H1 (cell line): ENCODE results near the gene DDC. TPM values are rescaled to one million over a fixed set of nuclear protein-coding genes. Genes with fewer than 3 reads are reported as not detected.

Source experiments
- CTCF ChIA-PET: fragments of 300-600 bp; sonication (Branson Sonifier 250); formaldehyde crosslinking; loops from one replicate; lab custom pipeline; 2021; ENCODE audit not compliant: partially characterized antibody; lab: Charles Lee
- POLR2A ChIA-PET: fragments of 300-600 bp; sonication (Branson Sonifier 250); formaldehyde crosslinking; loops from one replicate; lab custom pipeline; 2021; ENCODE audit warnings: inconsistent platforms; ENCODE audit not compliant: partially characterized antibody; lab: Charles Lee
- DNase-seq, 2 experiments: peaks; one replicate each; pipeline versions ENCODE4 v3.0.0 to v3.0.0-alpha.2; 2010 to 2022; ENCODE audit warnings: low spot score in 2 of 2, low read depth in 1 of 2, mixed read lengths in 1 of 2
- FAIRE-seq: peaks from 2 replicates; lab custom pipeline; 2011; peaks lifted over from hg19 to GRCh38; lab: Jason Lieb, UNC
- H2AFZ ChIP-seq: 2 replicates; pipeline ENCODE4 v1.8.1; 2012; ENCODE audit warnings: low read length, inconsistent platforms
- H2AK5ac ChIP-seq: 2 replicates; pipeline ENCODE4 v1.6.1; 2013; ENCODE audit warnings: low read depth, low read length
- H2BK120ac ChIP-seq: replicated peaks from 2 replicates; pipeline ENCODE3; 2013; ENCODE audit warnings: low read depth, low read length, inconsistent platforms
- H2BK12ac ChIP-seq: 2 replicates; pipeline ENCODE4 v1.6.1; 2013; ENCODE audit warnings: low read depth, low read length
- H2BK15ac ChIP-seq: 2 replicates; pipeline ENCODE4 v1.6.1; 2013; ENCODE audit warnings: low read length
- H2BK20ac ChIP-seq: 2 replicates; pipeline ENCODE4 v1.6.1; 2013; ENCODE audit warnings: low read length
- H2BK5ac ChIP-seq: 2 replicates; pipeline ENCODE4 v1.6.1; 2013; ENCODE audit warnings: low read depth, low read length
- H3K14ac ChIP-seq: 2 replicates; pipeline ENCODE4 v1.6.1; 2013; ENCODE audit warnings: inconsistent platforms; ENCODE audit not compliant: insufficient read length
- H3K18ac ChIP-seq: 2 replicates; pipeline ENCODE4 v1.6.1; 2013; ENCODE audit warnings: low read length; ENCODE audit errors: extremely low read depth
- H3K23ac ChIP-seq: 2 replicates; pipeline ENCODE4 v1.6.1; 2013; ENCODE audit warnings: inconsistent platforms; ENCODE audit not compliant: insufficient read length
- H3K23me2 ChIP-seq: 2 replicates; pipeline ENCODE4 v1.6.1; 2013; ENCODE audit warnings: low read depth, low read length
- H3K27ac ChIP-seq: 2 replicates; pipeline ENCODE4 v1.6.1; 2011; ENCODE audit warnings: low read depth, low read length, inconsistent platforms
- H3K27me3 ChIP-seq, 4 experiments: replicated peaks in 1 of 4; 1 replicate in 1 of 4; 2 replicates in 3 of 4; pipeline versions ENCODE4 v1.6.1 to v1.8.1; 2011 to 2013; ENCODE audit warnings: low read length in 3 of 4, mild to moderate bottlenecking in 3 of 4, inconsistent platforms in 2 of 4, mixed read lengths in 2 of 4, moderate library complexity in 1 of 4; ENCODE audit not compliant: control insufficient read depth in 3 of 4, insufficient read depth in 3 of 4; ENCODE audit errors: extremely low read depth in 1 of 4
- H3K36me3 ChIP-seq, 4 experiments: 2 replicates each; pipeline versions ENCODE4 v1.6.1 to v1.8.1; 2011 to 2013; ENCODE audit warnings: mild to moderate bottlenecking in 4 of 4, low read length in 3 of 4, moderate library complexity in 2 of 4, control low read depth in 1 of 4, inconsistent platforms in 1 of 4; ENCODE audit not compliant: insufficient read depth in 4 of 4, control insufficient read depth in 2 of 4
- H3K4ac ChIP-seq: replicated peaks from 2 replicates; pipeline ENCODE3; 2013; ENCODE audit warnings: low read length, low read depth, mixed read lengths, inconsistent platforms; ENCODE audit not compliant: insufficient read length
- H3K4me1 ChIP-seq, 4 experiments: replicated peaks in 1 of 4; 1 replicate in 1 of 4; 2 replicates in 3 of 4; pipeline versions ENCODE4 v1.6.1 to v1.8.1; 2011 to 2013; ENCODE audit warnings: low read length in 3 of 4, inconsistent platforms in 2 of 4, mixed read lengths in 1 of 4; ENCODE audit not compliant: insufficient read depth in 4 of 4, control insufficient read depth in 3 of 4
- H3K4me2 ChIP-seq, 2 experiments: 2 replicates each; pipeline versions ENCODE4 v1.6.1 to v1.8.1; 2011 to 2013; ENCODE audit warnings: low read depth in 2 of 2, low read length in 2 of 2, control low read depth in 1 of 2, inconsistent platforms in 1 of 2, mild to moderate bottlenecking in 1 of 2; ENCODE audit not compliant: insufficient read depth in 1 of 2
- H3K4me3 ChIP-seq, 4 experiments: fragments of 200-600, 300-600 bp in 1 of 4; sonication (generic), shearing (Covaris generic), sonication (Bioruptor Twin) in 1 of 4; 2 replicates each; pipeline versions ENCODE4 v1.5.1 to v1.8.1; 2011 to 2016; ENCODE audit warnings: low read length in 4 of 4, low read depth in 3 of 4, control low read depth in 2 of 4, inconsistent platforms in 2 of 4, mild to moderate bottlenecking in 2 of 4, mixed read lengths in 1 of 4, moderate library complexity in 1 of 4; ENCODE audit not compliant: insufficient read depth in 2 of 4; ENCODE audit errors: extremely low read depth in 1 of 4
- H3K56ac ChIP-seq: replicated peaks from 2 replicates; pipeline ENCODE3; 2013; ENCODE audit warnings: low read depth, mild to moderate bottlenecking, mixed read lengths, low read length, inconsistent platforms; ENCODE audit not compliant: insufficient read length
- H3K79me1 ChIP-seq: 2 replicates; pipeline ENCODE4 v1.6.1; 2013; ENCODE audit warnings: low read depth, low read length, control low read depth
- H3K79me2 ChIP-seq, 2 experiments: 2 replicates each; pipeline versions ENCODE4 v1.6.1 to v1.8.1; 2012 to 2013; ENCODE audit warnings: low read length in 2 of 2, mild to moderate bottlenecking in 2 of 2, inconsistent platforms in 1 of 2; ENCODE audit not compliant: insufficient read depth in 2 of 2, control insufficient read depth in 1 of 2
- H3K9ac ChIP-seq, 4 experiments: replicated peaks in 1 of 4; 1 replicate in 1 of 4; 2 replicates in 3 of 4; pipeline versions ENCODE4 v1.6.1 to v1.8.1; 2011 to 2013; ENCODE audit warnings: low read depth in 3 of 4, low read length in 3 of 4, control low read depth in 2 of 4, mild to moderate bottlenecking in 2 of 4, moderate library complexity in 2 of 4, inconsistent platforms in 1 of 4; ENCODE audit errors: extremely low read depth in 1 of 4
- H3K9me3 ChIP-seq, 2 experiments: 2 replicates each; pipeline versions ENCODE4 v1.6.1 to v1.8.1; 2012 to 2013; ENCODE audit warnings: mild to moderate bottlenecking in 2 of 2, moderate library complexity in 2 of 2, control low read depth in 1 of 2, inconsistent platforms in 1 of 2, low read depth in 1 of 2, low read length in 1 of 2, mixed read lengths in 1 of 2; ENCODE audit not compliant: insufficient read depth in 2 of 2
- H4K20me1 ChIP-seq, 2 experiments: replicated peaks in 1 of 2; 2 replicates each; pipeline versions ENCODE3 to v1.8.1; 2011 to 2013; ENCODE audit warnings: inconsistent platforms in 2 of 2, low read length in 2 of 2, mild to moderate bottlenecking in 1 of 2; ENCODE audit not compliant: insufficient read depth in 2 of 2, control insufficient read depth in 1 of 2
- H4K5ac ChIP-seq: 2 replicates; pipeline ENCODE4 v1.6.1; 2013; ENCODE audit warnings: low read length, low read depth, mixed read lengths, inconsistent platforms; ENCODE audit not compliant: insufficient read length
- H4K8ac ChIP-seq: 2 replicates; pipeline ENCODE4 v1.8.0; 2013; ENCODE audit warnings: mild to moderate bottlenecking, moderate library complexity, low read length, inconsistent platforms; ENCODE audit not compliant: insufficient read depth; ENCODE audit errors: extremely low read depth
- H4K91ac ChIP-seq: replicated peaks from 2 replicates; pipeline ENCODE3; 2013; ENCODE audit warnings: low read length, mixed read lengths, inconsistent platforms; ENCODE audit not compliant: insufficient read length
- BRCA1 ChIP-seq: IDR thresholded peaks from 2 replicates; pipeline ENCODE4 v1.6.1; 2012; ENCODE audit warnings: low read depth, low read length, improper control_type of control experiment
- CREB1 ChIP-seq: IDR thresholded peaks from 2 replicates; pipeline ENCODE4 v1.6.1; 2012; ENCODE audit warnings: inconsistent platforms
- CTBP2 ChIP-seq: IDR thresholded peaks from 2 replicates; pipeline ENCODE4 v1.7.0; 2011; ENCODE audit warnings: borderline replicate concordance, mild to moderate bottlenecking, moderate library complexity, mixed read lengths, low read length; ENCODE audit not compliant: insufficient read depth, insufficient read length
- HDAC2 ChIP-seq, 2 experiments: fragments of 300-600 bp in 1 of 2; sonication (generic) in 1 of 2; IDR thresholded peaks; 2 replicates each; pipeline ENCODE4 v1.6.1; 2011 to 2012; ENCODE audit warnings: low read depth in 2 of 2, low read length in 2 of 2, mild to moderate bottlenecking in 2 of 2, moderate library complexity in 2 of 2, borderline replicate concordance in 1 of 2, inconsistent platforms in 1 of 2
- JUN ChIP-seq: IDR thresholded peaks from 2 replicates; pipeline ENCODE4 v1.6.1; 2011; ENCODE audit warnings: low read depth, mild to moderate bottlenecking, improper control_type of control experiment, low read length
- JUND ChIP-seq: IDR thresholded peaks from 2 replicates; pipeline ENCODE4 v1.6.1; 2011; ENCODE audit warnings: mild to moderate bottlenecking, improper control_type of control experiment, low read length
- KDM1A ChIP-seq: fragments of 200-600, 300-600 bp; sonication (generic); IDR thresholded peaks from 2 replicates; pipeline ENCODE4 v1.7.1; 2016; ENCODE audit warnings: mild to moderate bottlenecking, low read length, borderline replicate concordance
- NANOG ChIP-seq: IDR thresholded peaks from 2 replicates; pipeline ENCODE4 v1.6.1; 2011; ENCODE audit warnings: low read length, low read depth, mild to moderate bottlenecking, inconsistent platforms; ENCODE audit not compliant: insufficient read depth, poor library complexity, severe bottlenecking
- NRF1 ChIP-seq: IDR thresholded peaks from 2 replicates; pipeline ENCODE4 v1.6.1; 2011; ENCODE audit warnings: mild to moderate bottlenecking, low read depth, low read length, improper control_type of control experiment
- SIN3A ChIP-seq, 2 experiments: IDR thresholded peaks in 1 of 2; conservative IDR thresholded peaks in 1 of 2; 2 replicates each; pipeline ENCODE4 v1.6.1; 2011 to 2012; ENCODE audit warnings: low read length in 2 of 2, improper control_type of control experiment in 1 of 2, low read depth in 1 of 2, mild to moderate bottlenecking in 1 of 2
- SIRT6 ChIP-seq: IDR thresholded peaks from one replicate; pipeline ENCODE4 v1.7.1; 2012; ENCODE audit warnings: low read length, inconsistent platforms
- SIX5 ChIP-seq: IDR thresholded peaks from 2 replicates; pipeline ENCODE4 v1.6.1; 2011; ENCODE audit warnings: mild to moderate bottlenecking, low read depth, low read length
- SP4 ChIP-seq: IDR thresholded peaks from 2 replicates; pipeline ENCODE4 v1.6.1; 2012; ENCODE audit warnings: low read length, inconsistent platforms
- WGBS, 2 experiments: shearing (Covaris generic) in 1 of 2; methylation state at CpG; one replicate each; pipeline versions ENCODE4 v1.1.6 to v1.1.7; 2013 to 2015; ENCODE audit warnings: low lambda C conversion rate in 2 of 2, mixed read lengths in 2 of 2, inconsistent platforms in 1 of 2, low coverage in 1 of 2, missing lambda C conversion rate in 1 of 2; ENCODE audit not compliant: insufficient replicate concordance in 2 of 2, insufficient coverage in 1 of 2, insufficient read length in 1 of 2; ENCODE audit errors: extremely low coverage in 1 of 2, missing lambda C conversion rate in 1 of 2; 5-methylcytosine and 5-hydroxymethylcytosine counted together
- polyA plus RNA-seq, 7 experiments: library from polyadenylated mRNA; depleted of rRNA in 3 of 7; stranded (reverse) in 5 of 7; unstranded in 2 of 7; fragments of >200 nt in 5 of 7; fragments of 200-250 nt in 2 of 7; gene quantifications; 1 replicate in 5 of 7; 2 replicates in 1 of 7; 4 replicates in 1 of 7; pipeline versions ENCODE4 v1.2.1 to v1.2.3, GENCODE V29; 2011 to 2013; ENCODE audit warnings: missing spikeins in 2 of 7, mixed read lengths in 2 of 7
- total RNA-seq: library from RNA; stranded (reverse); fragmentation: NEBNext Ultra II Directional; extraction: Animal tissue kit (Norgen Biotek cat#: 25700); gene quantifications from 2 replicates; pipeline ENCODE4 v1.2.1, GENCODE V29; 2021
- TF ChIP-seq, protein P1 (sequence below): IDR thresholded peaks from 2 replicates; pipeline ENCODE4 v1.6.1; 2011; ENCODE audit warnings: low read depth, mild to moderate bottlenecking, low read length; ENCODE audit not compliant: insufficient read depth

DDC gene
- total and polyA plus RNA-seq, 2 of the 8 experiments (the other 6 are each of a cell fraction or from before 2014, with no cell fraction given): 0.05 TPM; not detected in 1

DNA sequence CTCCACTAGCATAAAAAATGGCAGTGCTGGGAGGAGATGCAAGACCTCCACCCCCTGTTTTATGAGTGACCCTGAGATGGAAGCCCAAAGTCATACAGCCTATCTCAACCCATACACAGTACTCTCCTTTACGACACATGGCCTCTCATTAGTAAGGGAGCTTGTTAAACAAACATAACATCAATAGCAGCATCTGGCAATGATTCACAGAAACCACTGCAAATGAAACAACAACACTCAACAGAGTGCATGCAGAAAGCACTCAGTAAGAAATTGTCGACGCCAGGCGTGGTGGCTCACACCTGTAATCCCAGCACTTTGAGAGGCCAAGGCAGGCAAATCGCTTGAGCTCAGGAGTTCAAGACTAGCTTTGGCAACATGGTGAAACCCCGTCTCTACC, 87.6 kb downstream of the DDC start:
- Histone ChIP-seq H2BK20ac (no peak overlapping the region), H4K5ac (no peak overlapping the region), H3K79me1 (no peaks in the 10 kb centered on the region), H3K4me3 (no peak overlapping the region), H3K4me1 (peaks cover 0 to 3% (median 0%) of the 10 kb centered on the region in 4 experiments; a peak in 2 of 7 replicates), H3K79me2 (no peaks in the 10 kb centered on the region), H2BK5ac (no peak overlapping the region), H2BK120ac (no peak overlapping the region), H2BK12ac (no peak overlapping the region), H4K8ac (no peak overlapping the region), H3K9ac (no peak overlapping the region), H3K4me2 (no peak overlapping the region), H2BK15ac (no peak overlapping the region), H3K23me2 (no peaks in the 10 kb centered on the region), H3K23ac (no peak overlapping the region), H3K27ac (no peak overlapping the region), H3K4ac (no peak overlapping the region), H3K56ac (no peak overlapping the region), H3K36me3 (no peaks in the 10 kb centered on the region), H3K9me3 (no peaks in the 10 kb centered on the region), H3K27me3 (no peaks in the 10 kb centered on the region; a peak in 1 of 7 replicates), H4K91ac (no peak overlapping the region), H2AK5ac (no peak overlapping the region), H3K18ac (no peak overlapping the region), H4K20me1 (no peaks in the 10 kb centered on the region), H2AFZ (no peak overlapping the region), H3K14ac (no peak overlapping the region)
- ChIA-PET CTCF (interaction anchor here (2.4 kb wide), 1 partner anchor 10 kb away, joined by 11 read pairs; no protein-coding TSS in a partner anchor), POLR2A (no interaction called here)
- 83% methylated on average over 6 of the region's 6 CpGs; no CpG with 5 or more reads in 1 of the 2 experiments for WGBS, 2 experiments
- DNase-seq (no peak), FAIRE-seq (no peak)
- TF ChIP-seq SP4 (no peak), NRF1 (no peak), BRCA1 (no peak), KDM1A (no peak), JUN (no peak), JUND (no peak), CTBP2 (no peak), SIN3A (conservative IDR thresholded peaks at IDR 0.05 in 1 of 2, IDR thresholded peaks at IDR 0.05 in 1 of 2; ENCODE audit: low read depth in 1 of 2, low read length in 2 of 2) (no peak), NANOG (no peak), HDAC2 (IDR thresholded peaks at IDR 0.05; ENCODE audit: borderline replicate concordance in 1 of 2, low read depth in 2 of 2, low read length in 2 of 2) (no peak), SIX5 (no peak), CREB1 (no peak), SIRT6 (no peak)
- TF ChIP-seq, protein P1, sequence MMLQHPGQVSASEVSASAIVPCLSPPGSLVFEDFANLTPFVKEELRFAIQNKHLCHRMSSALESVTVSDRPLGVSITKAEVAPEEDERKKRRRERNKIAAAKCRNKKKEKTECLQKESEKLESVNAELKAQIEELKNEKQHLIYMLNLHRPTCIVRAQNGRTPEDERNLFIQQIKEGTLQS: no peak
